GM21423 (cell line): Measurements from ENCODE around the gene OLIG1.

Experiments
- ATAC-seq: cut with Tn5 transposase; IDR thresholded peaks from one replicate; pipeline ENCODE4 v1.9.1; 2021; ENCODE audit warnings: mild to moderate bottlenecking, moderate library complexity; ENCODE audit not compliant: unreplicated experiment

The OLIG1 gene

DNA sequence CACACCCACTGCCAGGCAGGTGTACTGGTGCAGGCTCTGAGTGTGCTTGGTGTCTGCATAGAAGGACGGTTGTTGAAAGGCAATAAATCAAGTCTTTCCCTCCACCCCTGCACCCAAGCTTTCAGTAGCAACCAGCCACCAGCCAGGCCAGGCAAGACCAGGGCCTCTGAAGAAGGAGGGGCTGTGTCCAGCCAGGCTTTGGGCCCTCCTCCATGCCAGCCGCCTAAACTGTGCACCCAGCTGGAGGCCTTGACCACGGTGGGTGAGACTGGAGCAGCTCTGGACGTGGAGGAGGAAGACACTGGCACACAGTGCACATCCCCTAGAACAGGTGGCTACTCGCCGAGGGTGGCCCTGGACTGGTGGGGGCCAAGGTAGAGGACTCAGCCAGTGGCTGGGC lies 39.3 kb upstream of the OLIG1 start:
- no peak for ATAC-seq

- no peak for ATAC-seq
These were observed 38.6 kb upstream of the OLIG1 start for GRCh38 chr21:33031152-33031911.

GRCh38 chr21:33032434-33033047 lies 37.4 kb upstream of the OLIG1 start:
- no peak for ATAC-seq

DNA sequence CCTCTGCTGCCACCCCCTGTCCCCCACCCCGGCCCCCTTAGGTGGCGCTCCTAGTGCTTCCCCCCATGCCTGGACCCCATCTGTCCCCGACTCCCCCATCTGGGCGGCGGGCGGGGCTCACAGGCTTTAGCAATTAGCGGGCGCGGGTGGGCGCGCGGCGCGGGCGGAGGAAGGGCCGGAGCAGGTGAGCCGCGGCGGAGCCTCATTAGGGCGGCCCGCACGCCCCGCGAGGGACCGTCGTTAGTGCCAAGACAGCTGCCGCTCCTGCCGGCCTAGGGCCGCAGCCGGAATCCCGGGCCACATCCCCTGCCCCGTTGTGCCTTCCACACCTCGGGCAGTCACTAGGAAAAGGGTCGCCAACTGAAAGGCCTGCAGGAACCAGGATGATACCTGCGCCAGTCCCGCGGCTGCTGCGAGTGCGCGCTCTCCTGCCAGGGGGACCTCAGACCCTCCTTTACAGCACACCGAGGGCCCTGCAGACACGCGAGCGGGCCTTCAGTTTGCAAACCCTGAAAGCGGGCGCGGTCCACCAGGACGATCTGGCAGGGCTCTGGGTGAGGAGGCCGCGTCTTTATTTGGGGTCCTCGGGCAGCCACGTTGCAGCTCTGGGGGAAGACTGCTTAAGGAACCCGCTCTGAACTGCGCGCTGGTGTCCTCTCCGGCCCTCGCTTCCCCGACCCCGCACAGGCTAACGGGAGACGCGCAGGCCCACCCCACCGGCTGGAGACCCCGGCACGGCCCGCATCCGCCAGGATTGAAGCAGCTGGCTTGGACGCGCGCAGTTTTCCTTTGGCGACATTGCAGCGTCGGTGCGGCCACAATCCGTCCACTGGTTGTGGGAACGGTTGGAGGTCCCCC lies 36.6 kb upstream of the OLIG1 start:
- no peak for ATAC-seq

GRCh38 chr21:33033961-33034413 lies 36.0 kb upstream of the OLIG1 start:
- ATAC-seq, result no peak

- ATAC-seq, result no peak
These were observed 34.8 kb upstream of the OLIG1 start for GRCh38 chr21:33035147-33035546.

- ATAC-seq, result no peak
These were observed 33.3 kb upstream of the OLIG1 start for GRCh38 chr21:33036430-33037162.

DNA sequence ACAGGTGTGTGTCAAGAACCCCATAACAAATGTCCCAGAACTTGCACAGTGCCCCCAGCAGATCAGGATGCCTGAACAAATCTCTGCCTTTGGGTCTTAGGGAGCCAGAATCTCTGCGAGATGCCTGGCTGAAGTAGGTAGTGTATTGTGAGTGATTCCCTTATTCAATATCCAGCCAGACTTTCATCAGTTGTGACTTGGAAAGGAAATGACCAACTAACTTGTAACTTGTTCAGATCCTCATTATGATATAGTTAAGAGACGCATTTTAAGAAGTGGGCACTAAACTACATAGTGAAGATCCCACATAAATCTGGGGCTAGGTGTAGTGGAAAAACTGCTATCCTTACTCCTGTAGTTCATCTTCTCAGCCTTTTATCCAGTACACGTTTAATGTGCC lies 32.4 kb upstream of the OLIG1 start:
- no peak for ATAC-seq

- ATAC-seq, result no peak
These were observed 30.4 kb upstream of the OLIG1 start for GRCh38 chr21:33039536-33039935.

DNA sequence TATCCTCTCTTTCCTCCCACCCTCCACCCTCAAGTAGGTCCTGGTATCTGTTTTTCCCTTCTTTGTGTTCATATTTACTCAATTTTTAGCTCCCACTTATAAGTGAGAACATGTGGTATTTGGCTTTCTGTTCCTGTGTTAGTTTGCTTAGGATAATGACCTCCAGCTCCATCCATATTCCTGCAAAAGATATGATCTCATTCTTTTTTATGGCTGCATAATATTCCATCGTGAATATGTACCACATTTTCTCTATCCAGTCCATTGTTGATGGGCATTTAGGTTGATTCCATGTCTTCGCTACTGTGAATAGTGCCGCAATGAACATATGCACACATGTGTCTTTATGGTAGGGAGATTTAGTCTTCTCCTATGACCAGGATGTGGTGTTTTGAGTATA lies 29.7 kb upstream of the OLIG1 start:
- ATAC-seq, result no peak

DNA sequence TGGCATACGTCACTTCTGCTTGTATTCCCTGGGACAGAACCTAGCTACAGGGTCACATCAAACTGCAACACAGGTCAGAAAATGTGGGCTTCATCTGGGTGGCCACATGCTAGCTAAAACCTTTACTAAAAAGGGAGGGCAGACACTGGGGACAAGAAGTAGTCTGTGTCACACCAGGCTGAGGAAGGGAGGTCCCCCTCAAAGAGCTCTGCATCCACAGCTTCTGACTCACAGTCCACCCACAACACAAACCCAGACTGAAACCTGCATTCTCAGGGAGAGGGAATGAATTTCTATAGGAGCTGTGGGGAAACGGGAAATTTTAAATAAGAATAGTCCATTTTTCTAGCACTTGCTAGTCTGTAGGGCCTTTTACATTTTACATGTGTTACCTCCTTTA lies 28.0 kb upstream of the OLIG1 start:
- no peak for ATAC-seq

GRCh38 chr21:33042812-33043211 lies 27.1 kb upstream of the OLIG1 start:
- no peak for ATAC-seq

DNA sequence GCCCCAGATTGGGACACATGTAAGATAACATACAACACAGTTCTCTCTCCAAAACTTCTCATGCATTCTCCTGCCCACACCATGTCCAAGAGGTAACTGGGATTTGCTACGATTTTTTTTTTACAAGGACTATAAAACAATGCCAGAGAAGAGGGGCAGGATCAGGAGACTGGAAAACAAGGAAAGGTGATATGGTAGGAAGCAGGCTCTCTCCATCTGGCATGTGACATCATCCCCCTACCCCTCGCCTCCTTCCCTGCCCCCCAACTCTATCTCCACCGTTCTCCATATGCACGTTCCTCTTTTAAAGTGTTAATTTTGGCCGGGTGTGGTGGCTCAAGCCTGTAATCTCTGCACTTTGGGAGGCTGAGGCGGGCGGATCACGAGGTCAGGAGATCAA lies 23.5 kb upstream of the OLIG1 start:
- ATAC-seq, result no peak

GRCh38 chr21:33047231-33047630 lies 22.7 kb upstream of the OLIG1 start:
- no peak for ATAC-seq

GRCh38 chr21:33051925-33052324 lies 18.0 kb upstream of the OLIG1 start:
- no peak for ATAC-seq

DNA sequence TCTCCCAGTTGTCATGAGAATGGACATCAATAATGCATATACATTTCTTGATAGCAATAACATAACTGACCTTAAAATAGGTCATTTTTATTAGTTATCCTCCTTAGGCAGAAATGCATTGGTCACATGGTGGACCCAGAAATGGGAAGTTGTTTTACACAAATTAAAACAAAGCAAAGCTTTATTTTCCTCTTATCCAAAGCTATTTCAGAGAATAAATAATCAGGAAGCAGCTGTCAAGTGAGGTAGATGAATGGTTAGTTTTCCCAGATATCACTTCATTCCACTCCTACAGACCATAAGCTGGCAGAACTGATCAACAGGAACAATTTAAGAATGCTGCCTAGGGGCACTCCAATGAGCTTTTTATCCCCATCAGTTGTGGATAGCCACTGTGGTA lies 16.0 kb upstream of the OLIG1 start:
- ATAC-seq, result no peak

DNA sequence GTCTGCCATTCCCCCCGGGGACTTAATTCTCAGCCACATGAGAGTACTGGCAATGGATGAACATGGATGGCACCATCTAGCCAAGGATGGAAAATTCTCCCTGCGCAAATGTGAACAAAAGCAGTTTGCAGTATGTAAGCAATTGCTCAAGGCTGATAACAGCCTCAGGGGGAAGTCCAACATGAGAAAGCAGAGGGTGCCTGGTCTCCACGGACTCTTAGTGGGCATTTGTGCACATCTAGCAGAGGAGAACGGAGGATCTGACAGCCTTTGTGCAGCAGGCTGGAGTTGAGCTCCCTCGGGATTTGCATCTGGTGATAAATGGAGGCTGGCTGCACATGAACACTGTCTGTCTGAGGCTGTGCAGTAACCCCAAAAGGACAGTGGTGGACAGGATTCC lies 13.9 kb upstream of the OLIG1 start:
- ATAC-seq, result no peak

DNA sequence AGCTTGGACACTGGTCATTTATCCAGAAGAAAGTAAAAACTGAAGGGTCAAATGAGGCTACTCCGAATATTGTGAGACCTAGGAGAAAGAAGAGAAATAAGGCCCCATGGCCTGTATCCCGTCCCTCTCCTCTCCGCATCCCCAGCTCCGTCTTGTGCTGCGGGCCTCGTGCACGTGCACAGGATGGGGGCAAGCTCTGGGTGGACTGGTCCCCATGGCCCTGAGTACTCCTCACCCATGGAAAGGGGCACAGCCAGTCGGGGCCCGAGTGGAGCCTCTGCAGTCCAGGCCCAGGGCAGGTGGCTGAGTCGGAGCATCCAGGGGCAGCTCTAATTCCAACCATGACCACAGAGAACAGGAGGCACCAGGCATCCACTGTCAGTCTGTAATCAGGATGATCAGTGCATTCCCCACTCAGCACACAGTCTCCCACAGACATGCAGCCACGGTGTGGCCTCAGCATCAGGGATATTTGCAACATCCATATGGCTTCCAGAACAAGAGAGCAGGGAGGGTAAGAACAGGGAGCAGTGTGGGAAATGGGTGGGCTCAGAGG lies 12.5 kb upstream of the OLIG1 start:
- ATAC-seq, result no peak

- ATAC-seq, result no peak
These were observed 11.4 kb upstream of the OLIG1 start for GRCh38 chr21:33058527-33058926.

DNA sequence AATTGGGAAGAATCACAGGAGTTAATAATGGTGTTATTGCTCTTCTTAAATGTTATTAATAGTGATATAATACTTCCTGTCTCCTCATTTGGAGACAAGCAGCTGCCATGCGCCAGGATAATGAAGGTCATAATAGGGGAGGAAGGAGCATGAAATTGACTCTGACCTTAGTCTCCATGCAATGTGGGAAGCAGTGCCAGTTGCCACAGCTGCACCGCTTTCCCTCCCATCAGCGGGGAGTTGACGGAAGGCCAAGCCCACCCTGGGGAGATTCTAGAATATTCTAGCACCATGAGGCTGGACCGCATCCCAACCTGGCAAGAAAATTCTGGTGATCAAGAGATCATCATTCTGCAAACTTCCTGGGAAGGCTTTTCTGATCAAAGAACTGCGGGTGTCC lies 11.0 kb upstream of the OLIG1 start:
- ATAC-seq, result no peak

- ATAC-seq, result no peak
These were observed 10.5 kb upstream of the OLIG1 start for GRCh38 chr21:33059380-33059841.
